H1 (cell line): ENCODE results near the gene CCDC78. TPM values are rescaled to one million over a fixed set of nuclear protein-coding genes. Genes with fewer than 3 reads are reported as not detected.

Source experiments
- ATF3 ChIP-seq: IDR thresholded peaks from 2 replicates; pipeline ENCODE4 v1.6.1; 2011; ENCODE audit warnings: low read depth, mild to moderate bottlenecking, low read length; ENCODE audit not compliant: insufficient read depth
- CHD7 ChIP-seq: fragments of 300-600 bp; sonication (generic); IDR thresholded peaks from 2 replicates; pipeline ENCODE4 v1.7.1; 2012; ENCODE audit warnings: low read length, moderate library complexity, mild to moderate bottlenecking, inconsistent platforms; ENCODE audit not compliant: insufficient replicate concordance
- EGR1 ChIP-seq: IDR thresholded peaks from 2 replicates; pipeline ENCODE4 v1.6.1; 2011; ENCODE audit warnings: low read depth, low read length, borderline replicate concordance
- polyA plus RNA-seq, 7 experiments: library from polyadenylated mRNA; depleted of rRNA in 3 of 7; stranded (reverse) in 5 of 7; unstranded in 2 of 7; fragments of >200 nt in 5 of 7; fragments of 200-250 nt in 2 of 7; gene quantifications; 1 replicate in 5 of 7; 2 replicates in 1 of 7; 4 replicates in 1 of 7; pipeline versions ENCODE4 v1.2.1 to v1.2.3, GENCODE V29; 2011 to 2013; ENCODE audit warnings: missing spikeins in 2 of 7, mixed read lengths in 2 of 7
- total RNA-seq: library from RNA; stranded (reverse); fragmentation: NEBNext Ultra II Directional; extraction: Animal tissue kit (Norgen Biotek cat#: 25700); gene quantifications from 2 replicates; pipeline ENCODE4 v1.2.1, GENCODE V29; 2021

CCDC78 gene
- total and polyA plus RNA-seq, 2 of the 8 experiments (the other 6 are each of a cell fraction or from before 2014, with no cell fraction given), result 7.1 to 8.5 TPM

GRCh38 chr16:704552-705380 is 21.5 kb downstream of the CCDC78 start (continued):
- no peak for TF ChIP-seq CHD7
- TF ChIP-seq ATF3, result no peak
- TF ChIP-seq EGR1, result no peak
